K562 (cell line): Measurements from ENCODE around the gene SYNE2. TPM values are rescaled to one million over a fixed set of nuclear protein-coding genes. Genes with fewer than 3 reads are reported as not detected.

ENCODE experiments used
- ATAC-seq: fragments of 200-7000 bp; cut with Tn5 transposase; 3 replicates; pipeline ENCODE4 v1.9.1; 2020; ENCODE audit warnings: moderate library complexity
- BruUV-seq: library from RNA; stranded (reverse); fragments of 400-500 nt; replicated peaks from 2 replicates; lab custom pipeline; 2021; lab: Mats Ljungman, UMichigan
- CTCF ChIA-PET: fragments of 300-600 bp; formaldehyde crosslinking; extraction: SDS; loops from one replicate; lab custom pipeline; 2021; ENCODE audit warnings: low intra/inter-chr PET ratio; lab: Yijun Ruan, JAX
- POLR2A ChIA-PET: fragments of 300-600, 350-650 bp; sonication (Branson Sonifier 250); formaldehyde crosslinking; extraction: SDS; loops from one replicate; lab custom pipeline; 2021; ENCODE audit warnings: antibody characterized with exemption, inconsistent platforms; lab: Yijun Ruan, JAX
- DNase-seq, 4 experiments: peaks; one replicate each; pipeline versions ENCODE4 v3.0.0 to v3.0.0-alpha.2; 2011 to 2018; ENCODE audit warnings: low spot score in 3 of 4, mixed read lengths in 3 of 4; ENCODE audit errors: extremely low read depth in 1 of 4
- FAIRE-seq: peaks from 2 replicates; lab custom pipeline; 2011; peaks lifted over from hg19 to GRCh38; lab: Jason Lieb, UNC
- H2AFZ ChIP-seq: 2 replicates; pipeline ENCODE4 v1.6.0; 2011; ENCODE audit warnings: low read depth, low read length, control low read depth, inconsistent platforms
- H3K27ac ChIP-seq: fragments of 200-600 bp; 3 replicates; pipeline ENCODE4 v1.8.0; 2011; ENCODE audit warnings: low read depth, mild to moderate bottlenecking, control low read depth, inconsistent platforms, low read length, moderate library complexity, mixed read lengths; ENCODE audit errors: extremely low read depth
- H3K27me3 ChIP-seq, 2 experiments: fragments of 300-600 bp in 1 of 2; 2 replicates in 1 of 2; 3 replicates in 1 of 2; pipeline versions ENCODE4 v1.6.0 to v1.8.0; 2011; ENCODE audit warnings: inconsistent platforms in 2 of 2, low read length in 2 of 2, mild to moderate bottlenecking in 1 of 2, mixed read lengths in 1 of 2, moderate library complexity in 1 of 2; ENCODE audit not compliant: control insufficient read depth in 2 of 2, insufficient read depth in 2 of 2
- H3K36me3 ChIP-seq: fragments of 300-600 bp; 3 replicates; pipeline ENCODE4 v1.8.0; 2011; ENCODE audit warnings: mild to moderate bottlenecking, low read length, inconsistent platforms; ENCODE audit not compliant: control insufficient read depth, insufficient read depth
- H3K4me1 ChIP-seq, 2 experiments: fragments of 200-600 bp in 1 of 2; replicated peaks in 1 of 2; 2 replicates in 1 of 2; 3 replicates in 1 of 2; pipeline versions ENCODE4 v1.5.1 to v1.8.0; 2011; ENCODE audit warnings: inconsistent platforms in 2 of 2, low read length in 2 of 2, mild to moderate bottlenecking in 1 of 2, mixed read lengths in 1 of 2, moderate library complexity in 1 of 2; ENCODE audit not compliant: control insufficient read depth in 2 of 2, insufficient read depth in 2 of 2
- H3K4me2 ChIP-seq: 2 replicates; pipeline ENCODE4 v1.6.1; 2011; ENCODE audit warnings: low read length, control low read depth, inconsistent platforms, mixed read lengths; ENCODE audit not compliant: insufficient read depth
- H3K4me3 ChIP-seq: fragments of 200-600 bp; sonication (generic), shearing (Covaris generic); 2 replicates; pipeline ENCODE4 v1.5.1; 2016; ENCODE audit warnings: control low read depth, inconsistent platforms
- H3K79me2 ChIP-seq: fragments of 200-600 bp; 3 replicates; pipeline ENCODE4 v1.8.0; 2011; ENCODE audit warnings: low read length, inconsistent platforms; ENCODE audit not compliant: control insufficient read depth, insufficient read depth
- H3K9ac ChIP-seq, 2 experiments: 2 replicates each; pipeline versions ENCODE4 v1.6.0 to v1.6.1; 2011; ENCODE audit warnings: low read depth in 2 of 2, low read length in 2 of 2, control low read depth in 1 of 2, inconsistent platforms in 1 of 2, mild to moderate bottlenecking in 1 of 2, mixed read lengths in 1 of 2; ENCODE audit not compliant: insufficient read depth in 1 of 2
- H3K9me1 ChIP-seq: one replicate; pipeline ENCODE4 v1.6.0; 2011; ENCODE audit warnings: inconsistent platforms, mild to moderate bottlenecking, low read length, moderate library complexity; ENCODE audit not compliant: control insufficient read depth, insufficient read depth
- H3K9me3 ChIP-seq: replicated peaks from 2 replicates; pipeline ENCODE4 v1.5.1; 2011; ENCODE audit warnings: low read depth, low read length, inconsistent platforms; ENCODE audit not compliant: control insufficient read depth, insufficient read depth
- H4K20me1 ChIP-seq: replicated peaks from 2 replicates; pipeline ENCODE4 v1.6.1; 2011; ENCODE audit warnings: low read length, inconsistent platforms, mixed read lengths; ENCODE audit not compliant: control insufficient read depth, insufficient read depth
- GTF2E2 ChIP-seq: fragments of 200-800 bp; sonication (Bioruptor generic); IDR thresholded peaks from 2 replicates; pipeline ENCODE4 v1.6.1; 2016; ENCODE audit warnings: missing genetic modification characterization, missing compliant biosample characterization
- SRF ChIP-seq, 2 experiments: fragments of 250-450, 450-650 bp in 1 of 2; sonication (Bioruptor Pico) in 1 of 2; sonication (generic) in 1 of 2; formaldehyde crosslinking; IDR thresholded peaks; 2 replicates each; pipeline versions ENCODE4 v1.5.0 to v1.5.1; 2020 to 2022; ENCODE audit warnings: mild to moderate bottlenecking in 1 of 2, missing genetic modification reagents in 1 of 2
- SRSF7 ChIP-seq: fragments of 200-400 bp; formaldehyde crosslinking; optimal IDR thresholded peaks from 2 replicates; pipeline ENCODE3; 2017; ENCODE audit warnings: mild to moderate bottlenecking, low read depth, low read length
- WGBS: fragments of 100-300 bp; shearing (Covaris generic); methylation state at CpG from one replicate; pipeline ENCODE4 v1.1.6; 2016; ENCODE audit warnings: low coverage, mixed read lengths; ENCODE audit not compliant: insufficient coverage; ENCODE audit errors: missing lambda C conversion rate; 5-methylcytosine and 5-hydroxymethylcytosine counted together
- in situ Hi-C: fragments of 300-500 bp; cut with MboI; formaldehyde crosslinking; loops from 4 replicates; pipeline ENCODE4 v1.15.0; 2018; ENCODE audit warnings: inconsistent platforms, mixed read lengths
- intact Hi-C: fragments of 100-400 bp; cut with micrococcal nuclease; formaldehyde crosslinking; loops from 2 replicates; pipeline ENCODE4 v1.14.2; 2022
- polyA plus RNA-seq, 8 experiments: library from polyadenylated mRNA; depleted of rRNA in 4 of 8; stranded (reverse) in 5 of 8; unstranded in 3 of 8; fragments of >200 nt; fragmentation: Nextera tagmentation in 2 of 8; fragmentation: Illumina TruSeq in 1 of 8; extraction: Ambion mirVana in 2 of 8; extraction: Trizol in 1 of 8; gene quantifications; 2 replicates each; pipeline versions ENCODE4 v1.2.1 to v1.2.3, GENCODE V29; 2011 to 2014; ENCODE audit warnings: inconsistent platforms in 1 of 8, missing spikeins in 1 of 8
- total RNA-seq, 7 experiments: library from RNA; depleted of rRNA in 6 of 7; stranded (reverse); fragments of >200 nt in 6 of 7; fragmentation: Illumina TruSeq in 2 of 7; extraction: Trizol in 2 of 7; gene quantifications; 2 replicates each; pipeline versions ENCODE4 v1.2.1 to v1.2.3, GENCODE V29; 2011 to 2021; ENCODE audit warnings: low replicate concordance in 1 of 7
- TF ChIP-seq, protein P1 (sequence below): fragments of 250-450 bp; sonication (Bioruptor Pico); IDR thresholded peaks from 2 replicates; pipeline ENCODE4 v1.4.0; 2020; ENCODE audit warnings: mild to moderate bottlenecking, moderate library complexity

Gene SYNE2
- total and polyA plus RNA-seq, 9 of the 15 experiments (the other 6 are each of a cell fraction or from before 2014, with no cell fraction given), result 0.06 to 0.53 (median 0.11) TPM

DNA sequence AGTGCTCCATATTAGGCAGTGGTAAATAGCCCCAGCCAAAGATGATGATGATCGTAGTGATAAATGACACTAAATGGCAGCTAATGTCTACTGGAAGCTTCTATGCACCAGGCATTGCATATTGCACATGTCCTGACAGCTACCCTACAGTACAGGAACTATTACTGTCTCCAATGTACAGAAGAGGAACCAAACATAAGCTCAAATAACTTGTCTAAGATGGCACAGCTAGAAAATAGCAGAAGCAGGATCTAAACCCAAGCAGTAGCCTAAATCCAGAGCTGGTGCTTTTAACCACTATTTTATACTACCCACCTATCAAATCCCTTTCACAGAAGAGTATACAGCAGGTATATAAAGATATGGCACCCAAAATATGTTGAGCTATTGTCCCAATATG lies 412.4 kb downstream of the SYNE2 start:
- Histone ChIP-seq H3K36me3 (no peaks in the 10 kb centered on the region), H3K27ac (no peak overlapping the region), H3K9ac (no peak overlapping the region), H4K20me1 (no peaks in the 10 kb centered on the region), H3K4me2 (no peak overlapping the region), H3K9me1 (no peaks in the 10 kb centered on the region), H3K4me1 (peaks cover 0 to 3% of the 10 kb centered on the region in 2 experiments; a peak in 3 of 5 replicates), H3K9me3 (no peaks in the 10 kb centered on the region; the same call in 1 of the 2 replicates), H3K27me3 (no peaks in the 10 kb centered on the region), H3K79me2 (no peaks in the 10 kb centered on the region), H2AFZ (no peak overlapping the region), H3K4me3 (no peak overlapping the region)
- ATAC-seq (no peak; the same call in 2 of the 3 replicates), FAIRE-seq (no peak), DNase-seq (no peak)
- in situ Hi-C loops, result no loop called here
- no peak for TF ChIP-seq GTF2E2
- TF ChIP-seq SRSF7, result no peak
- TF ChIP-seq, protein P1, sequence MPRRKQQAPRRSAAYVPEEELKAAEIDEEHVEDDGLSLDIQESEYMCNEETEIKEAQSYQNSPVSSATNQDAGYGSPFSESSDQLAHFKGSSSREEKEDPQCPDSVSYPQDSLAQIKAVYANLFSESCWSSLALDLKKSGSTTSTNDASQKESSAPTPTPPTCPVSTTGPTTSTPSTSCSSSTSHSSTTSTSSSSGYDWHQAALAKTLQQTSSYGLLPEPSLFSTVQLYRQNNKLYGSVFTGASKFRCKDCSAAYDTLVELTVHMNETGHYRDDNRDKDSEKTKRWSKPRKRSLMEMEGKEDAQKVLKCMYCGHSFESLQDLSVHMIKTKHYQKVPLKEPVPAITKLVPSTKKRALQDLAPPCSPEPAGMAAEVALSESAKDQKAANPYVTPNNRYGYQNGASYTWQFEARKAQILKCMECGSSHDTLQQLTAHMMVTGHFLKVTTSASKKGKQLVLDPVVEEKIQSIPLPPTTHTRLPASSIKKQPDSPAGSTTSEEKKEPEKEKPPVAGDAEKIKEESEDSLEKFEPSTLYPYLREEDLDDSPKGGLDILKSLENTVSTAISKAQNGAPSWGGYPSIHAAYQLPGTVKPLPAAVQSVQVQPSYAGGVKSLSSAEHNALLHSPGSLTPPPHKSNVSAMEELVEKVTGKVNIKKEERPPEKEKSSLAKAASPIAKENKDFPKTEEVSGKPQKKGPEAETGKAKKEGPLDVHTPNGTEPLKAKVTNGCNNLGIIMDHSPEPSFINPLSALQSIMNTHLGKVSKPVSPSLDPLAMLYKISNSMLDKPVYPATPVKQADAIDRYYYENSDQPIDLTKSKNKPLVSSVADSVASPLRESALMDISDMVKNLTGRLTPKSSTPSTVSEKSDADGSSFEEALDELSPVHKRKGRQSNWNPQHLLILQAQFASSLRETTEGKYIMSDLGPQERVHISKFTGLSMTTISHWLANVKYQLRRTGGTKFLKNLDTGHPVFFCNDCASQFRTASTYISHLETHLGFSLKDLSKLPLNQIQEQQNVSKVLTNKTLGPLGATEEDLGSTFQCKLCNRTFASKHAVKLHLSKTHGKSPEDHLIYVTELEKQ, result no peak
- 0 out of 4 replicates have a peak, but pooled peaks of 1 of the 2 experiments have one; percentile 28 for TF ChIP-seq SRF (CRISPR knock-in tag; IDR thresholded peaks at IDR 0.05)
- ChIA-PET POLR2A (interaction anchor here (0.7 to 2.5 kb wide), 2 partner anchors 13 to 119 kb away, joined by 3 to 8 read pairs; no protein-coding TSS in a partner anchor), CTCF (no interaction called here)
- intact Hi-C loops, result no loop called here
- WGBS, result 38% methylated on average over 1 of the region's 1 CpG
- BruUV-seq, result no TSS peak
